ENCODE measurements around the gene CDR2. TPM values are rescaled to one million over a fixed set of nuclear protein-coding genes. Genes with fewer than 3 reads are reported as not detected.

The CDR2 gene
- total RNA-seq, 4 donors from 2014 or later: 10.7 to 37.1 (median 21.6) TPM

DNA sequence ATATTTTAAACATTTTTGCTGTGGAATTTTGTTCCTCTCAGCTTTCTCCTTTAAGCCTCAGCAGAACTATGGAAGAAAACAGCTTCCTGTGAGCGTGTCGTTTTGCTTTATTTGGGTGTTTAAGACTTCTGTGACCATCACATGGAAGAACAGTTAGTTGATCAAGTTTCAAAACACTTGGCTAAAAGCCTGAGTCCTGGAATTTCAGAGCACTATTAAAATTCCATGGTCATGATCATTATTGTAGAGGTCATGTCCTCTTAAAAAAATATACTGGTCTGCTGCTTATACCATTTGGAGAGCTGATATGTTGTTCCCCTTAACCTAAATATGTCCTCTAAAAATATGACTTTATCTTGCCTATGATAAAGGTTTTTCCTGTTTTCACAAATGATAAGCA, 12.6 kb upstream of the CDR2 start:
- DNase-seq (ENCODE audit: low spot score in 2 of 2): no peak
- H3K4me1 ChIP-seq: no peaks in the 10 kb centered on the region
- TF ChIP-seq POLR2A (IDR thresholded peaks at IDR 0.05) (no peak), EP300 (IDR thresholded peaks at IDR 0.05) (no peak), POLR2AphosphoS5 (IDR thresholded peaks at IDR 0.05) (no peak)
- TF ChIP-seq, protein P1, sequence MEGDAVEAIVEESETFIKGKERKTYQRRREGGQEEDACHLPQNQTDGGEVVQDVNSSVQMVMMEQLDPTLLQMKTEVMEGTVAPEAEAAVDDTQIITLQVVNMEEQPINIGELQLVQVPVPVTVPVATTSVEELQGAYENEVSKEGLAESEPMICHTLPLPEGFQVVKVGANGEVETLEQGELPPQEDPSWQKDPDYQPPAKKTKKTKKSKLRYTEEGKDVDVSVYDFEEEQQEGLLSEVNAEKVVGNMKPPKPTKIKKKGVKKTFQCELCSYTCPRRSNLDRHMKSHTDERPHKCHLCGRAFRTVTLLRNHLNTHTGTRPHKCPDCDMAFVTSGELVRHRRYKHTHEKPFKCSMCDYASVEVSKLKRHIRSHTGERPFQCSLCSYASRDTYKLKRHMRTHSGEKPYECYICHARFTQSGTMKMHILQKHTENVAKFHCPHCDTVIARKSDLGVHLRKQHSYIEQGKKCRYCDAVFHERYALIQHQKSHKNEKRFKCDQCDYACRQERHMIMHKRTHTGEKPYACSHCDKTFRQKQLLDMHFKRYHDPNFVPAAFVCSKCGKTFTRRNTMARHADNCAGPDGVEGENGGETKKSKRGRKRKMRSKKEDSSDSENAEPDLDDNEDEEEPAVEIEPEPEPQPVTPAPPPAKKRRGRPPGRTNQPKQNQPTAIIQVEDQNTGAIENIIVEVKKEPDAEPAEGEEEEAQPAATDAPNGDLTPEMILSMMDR (IDR thresholded peaks at IDR 0.05): no peak
- 62% methylated on average over 2 of the region's 2 CpGs for WGBS
- no peak overlapping the region for H3K27ac ChIP-seq
- no peak overlapping the region for H3K4me3 ChIP-seq
- H3K9me3 ChIP-seq: no peaks in the 10 kb centered on the region
- H3K36me3 ChIP-seq: no peaks in the 10 kb centered on the region
- no peaks in the 10 kb centered on the region for H3K27me3 ChIP-seq

DNA sequence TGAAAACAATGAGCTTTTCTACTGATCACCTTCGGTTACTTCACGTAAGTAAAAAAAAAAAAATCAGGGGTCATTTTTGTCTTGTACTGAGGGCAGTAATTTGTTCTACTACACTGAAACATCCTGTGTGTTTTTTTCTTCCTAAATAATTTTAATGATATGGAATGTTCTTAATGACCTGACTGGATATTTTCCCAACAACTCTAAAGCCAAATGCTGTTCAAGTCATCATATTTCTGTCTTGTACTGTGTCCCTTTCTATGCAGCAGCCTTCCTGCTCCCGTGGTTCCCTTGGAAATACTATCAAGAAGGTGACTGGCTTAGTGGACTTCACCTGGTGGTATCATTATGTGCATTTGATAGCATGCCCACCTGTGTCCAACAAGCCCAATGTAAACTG, 10.8 kb upstream of the CDR2 start:
- H3K27ac ChIP-seq: no peak overlapping the region
- WGBS: 89% methylated on average over 3 of the region's 3 CpGs
- no peak overlapping the region for H3K4me3 ChIP-seq
- DNase-seq (ENCODE audit: low spot score in 2 of 2): no peak
- H3K27me3 ChIP-seq: no peaks in the 10 kb centered on the region
- no peaks in the 10 kb centered on the region for H3K36me3 ChIP-seq
- TF ChIP-seq, protein P1 (IDR thresholded peaks at IDR 0.05): no peak
- TF ChIP-seq EP300 (IDR thresholded peaks at IDR 0.05) (no peak), POLR2AphosphoS5 (IDR thresholded peaks at IDR 0.05) (no peak), POLR2A (IDR thresholded peaks at IDR 0.05) (no peak)
- H3K9me3 ChIP-seq: no peaks in the 10 kb centered on the region
- H3K4me1 ChIP-seq: peaks cover 3% of the 10 kb centered on the region

DNA sequence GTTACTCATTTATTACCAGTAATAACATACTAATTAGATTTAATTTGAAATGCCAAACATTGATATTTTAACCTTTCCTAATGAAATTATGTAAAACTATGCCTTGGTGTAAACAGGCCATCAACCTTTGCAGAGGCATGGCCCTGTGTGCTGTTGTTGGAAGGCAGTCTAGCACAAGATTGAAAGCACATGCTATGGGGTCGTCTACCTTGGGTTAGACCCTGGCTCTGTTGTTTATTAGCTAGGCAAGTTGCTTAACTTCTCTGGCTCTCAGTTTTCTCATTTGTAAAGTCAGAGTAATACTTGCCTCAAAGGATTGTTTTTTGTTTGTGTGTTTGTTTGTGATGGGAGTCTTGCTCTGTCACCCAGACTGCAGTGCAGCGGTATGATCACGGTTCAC, 9.4 kb upstream of the CDR2 start:
- TF ChIP-seq POLR2AphosphoS5 (IDR thresholded peaks at IDR 0.05): no peak
- TF ChIP-seq EP300 (IDR thresholded peaks at IDR 0.05): no peak
- TF ChIP-seq, protein P1 (IDR thresholded peaks at IDR 0.05): no peak
- no peak for TF ChIP-seq POLR2A (IDR thresholded peaks at IDR 0.05)
- Histone ChIP-seq H3K9me3 (no peaks in the 10 kb centered on the region), H3K4me1 (peaks cover 3% of the 10 kb centered on the region), H3K36me3 (no peaks in the 10 kb centered on the region), H3K27me3 (no peaks in the 10 kb centered on the region), H3K27ac (no peak overlapping the region), H3K4me3 (no peak overlapping the region)
- DNase-seq (ENCODE audit: low spot score in 2 of 2): no peak
- 97% methylated on average over 3 of the region's 3 CpGs for WGBS

DNA sequence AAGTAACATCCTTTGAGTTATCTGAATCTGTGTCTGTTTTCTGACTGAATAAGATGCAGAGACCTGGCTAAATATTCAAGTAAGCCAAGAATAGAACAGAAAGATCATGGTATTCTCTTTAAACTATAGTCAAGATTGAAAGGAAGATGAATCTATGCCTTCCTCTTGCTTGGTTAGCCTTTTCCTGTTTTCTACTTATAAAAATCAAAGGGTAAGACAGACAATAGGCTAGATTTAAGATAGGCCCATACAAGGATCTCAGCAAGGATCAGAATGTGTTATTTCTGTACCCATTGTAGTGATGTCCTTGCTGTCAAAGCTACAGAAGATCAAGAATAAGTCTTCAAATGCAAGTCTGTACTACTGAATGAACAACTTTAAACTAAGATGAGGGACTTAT, 7.0 kb upstream of the CDR2 start:
- Histone ChIP-seq H3K27me3 (no peaks in the 10 kb centered on the region), H3K4me1 (peaks cover 3% of the 10 kb centered on the region), H3K9me3 (no peaks in the 10 kb centered on the region), H3K27ac (no peak overlapping the region), H3K36me3 (no peaks in the 10 kb centered on the region), H3K4me3 (no peak overlapping the region)
- no peak for TF ChIP-seq POLR2A (IDR thresholded peaks at IDR 0.05)
- no peak for TF ChIP-seq EP300 (IDR thresholded peaks at IDR 0.05)
- TF ChIP-seq, protein P1 (IDR thresholded peaks at IDR 0.05): no peak
- no peak for TF ChIP-seq POLR2AphosphoS5 (IDR thresholded peaks at IDR 0.05)
- DNase-seq (ENCODE audit: low spot score in 2 of 2): no peak

DNA sequence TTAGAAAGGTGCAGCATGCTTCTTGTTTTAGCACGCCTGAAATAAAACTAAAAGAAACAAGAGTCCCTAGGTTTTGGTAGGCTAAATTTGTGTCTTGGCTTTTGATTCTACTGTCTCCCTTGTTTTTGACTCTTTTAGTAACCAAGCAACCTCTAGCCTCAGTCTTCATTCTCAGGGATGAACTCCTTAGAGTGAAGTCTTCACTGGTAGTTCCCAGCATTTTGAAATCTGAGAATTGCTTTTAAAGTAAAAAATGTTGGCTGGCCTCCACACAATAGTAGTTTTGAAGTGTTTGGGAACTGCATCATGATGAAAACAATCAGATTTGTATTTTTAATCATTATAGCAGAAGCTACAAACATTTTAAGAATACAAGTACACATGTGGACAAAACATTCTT, 6.1 kb upstream of the CDR2 start:
- Histone ChIP-seq H3K27ac (no peak overlapping the region), H3K9me3 (no peaks in the 10 kb centered on the region), H3K4me1 (peaks cover 3% of the 10 kb centered on the region), H3K4me3 (no peak overlapping the region), H3K27me3 (no peaks in the 10 kb centered on the region), H3K36me3 (no peaks in the 10 kb centered on the region)
- 49% methylated on average over 1 of the region's 1 CpG for WGBS
- no peak for DNase-seq (ENCODE audit: low spot score in 2 of 2)
- TF ChIP-seq, protein P1 (IDR thresholded peaks at IDR 0.05): no peak
- TF ChIP-seq POLR2AphosphoS5 (IDR thresholded peaks at IDR 0.05): no peak
- TF ChIP-seq EP300 (IDR thresholded peaks at IDR 0.05): no peak
- TF ChIP-seq POLR2A (IDR thresholded peaks at IDR 0.05): no peak

All from suprapubic skin (tissue), 4 donors.